NT2/D1 (cell line): Measurements from ENCODE around the gene LINGO1.

ENCODE experiments used
- DNase-seq: peaks from one replicate; pipeline ENCODE4 v3.0.0-alpha.2; 2011; ENCODE audit warnings: low read depth, low spot score
- H3K27me3 ChIP-seq: 2 replicates; pipeline ENCODE4 v1.6.0; 2011; ENCODE audit warnings: mild to moderate bottlenecking; ENCODE audit not compliant: insufficient read length, insufficient read depth
- H3K36me3 ChIP-seq: 2 replicates; pipeline ENCODE4 v1.6.1; 2011; ENCODE audit warnings: mild to moderate bottlenecking, low read length, mixed read lengths; ENCODE audit not compliant: insufficient read depth, insufficient read length
- H3K4me1 ChIP-seq: 2 replicates; pipeline ENCODE4 v1.5.1; 2011; ENCODE audit not compliant: insufficient read depth, insufficient read length
- H3K4me3 ChIP-seq: 2 replicates; pipeline ENCODE4 v1.5.1; 2011; ENCODE audit warnings: low read depth; ENCODE audit not compliant: insufficient read length
- H3K9ac ChIP-seq: 2 replicates; pipeline ENCODE4 v1.6.0; 2011; ENCODE audit warnings: low read depth; ENCODE audit not compliant: insufficient read length
- H3K9me3 ChIP-seq: 2 replicates; pipeline ENCODE4 v1.5.1; 2011; ENCODE audit warnings: mild to moderate bottlenecking, low read length; ENCODE audit not compliant: insufficient read depth
- SUZ12 ChIP-seq: IDR thresholded peaks from 2 replicates; pipeline ENCODE4 v1.6.1; 2011; ENCODE audit not compliant: insufficient read length, insufficient read depth; ENCODE audit errors: extremely low read depth
- YY1 ChIP-seq: IDR thresholded peaks from 2 replicates; pipeline ENCODE4 v1.6.1; 2011; ENCODE audit not compliant: insufficient read length, insufficient read depth
- ZNF274 ChIP-seq: IDR thresholded peaks from 2 replicates; pipeline ENCODE4 v1.6.1; 2011; ENCODE audit warnings: mild to moderate bottlenecking, low read depth, low read length

Gene LINGO1

DNA sequence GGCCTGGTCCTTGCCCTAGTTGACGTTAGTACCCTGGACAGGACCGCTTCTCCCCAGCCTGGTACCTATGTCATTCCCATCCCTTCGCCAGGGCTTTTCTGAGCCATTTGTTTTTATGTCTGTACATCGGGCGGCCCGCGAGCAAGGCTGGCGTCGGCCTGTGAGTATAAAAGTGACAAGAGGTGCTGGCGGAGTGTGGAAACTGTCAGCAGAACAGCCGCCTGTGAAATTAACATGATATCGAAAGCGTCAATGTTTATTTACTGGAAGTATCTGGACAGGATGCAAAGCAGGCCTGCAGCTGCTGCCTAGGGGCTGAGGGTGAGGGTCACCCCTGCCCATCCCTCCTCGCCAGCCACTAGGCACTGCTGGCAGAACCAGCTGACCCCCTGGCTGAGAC is 33.4 kb downstream of the LINGO1 start:
- H3K4me1 ChIP-seq = peaks cover 16% of the 10 kb centered on the region
- no peak for TF ChIP-seq ZNF274
- TF ChIP-seq YY1 = no peak
- TF ChIP-seq SUZ12 = no peak

DNA sequence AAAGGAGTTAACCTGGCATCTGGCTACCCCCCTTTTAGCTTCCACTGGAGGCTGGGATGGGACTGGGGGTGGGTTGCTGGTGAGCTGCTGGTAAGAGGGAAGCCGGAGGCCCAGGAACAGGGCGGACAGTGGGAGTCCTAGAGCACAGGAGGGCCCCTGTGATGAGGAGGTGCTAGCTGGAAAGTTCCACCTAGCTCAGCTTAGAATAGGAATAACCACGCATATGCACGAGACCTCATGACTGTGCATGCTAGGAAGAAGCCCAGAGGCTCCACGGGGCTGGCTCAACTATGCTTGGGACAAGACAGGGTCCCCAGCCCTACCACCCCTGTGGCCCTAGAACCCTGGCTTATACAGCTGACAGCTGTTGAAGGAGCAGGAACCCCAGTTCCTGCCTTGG is 34.1 kb downstream of the LINGO1 start:
- Histone ChIP-seq H3K4me1 (peaks cover 16% of the 10 kb centered on the region), H3K9ac (no peak overlapping the region), H3K4me3 (no peak overlapping the region), H3K36me3 (no peaks in the 10 kb centered on the region), H3K27me3 (no peaks in the 10 kb centered on the region), H3K9me3 (no peaks in the 10 kb centered on the region)
- no peak for TF ChIP-seq ZNF274
- TF ChIP-seq SUZ12 = no peak
- TF ChIP-seq YY1 = no peak
- DNase-seq = no peak

More for the DNA sequence above, 33.4 kb downstream of the LINGO1 start:
- no peak for DNase-seq
- Histone ChIP-seq H3K27me3 (no peaks in the 10 kb centered on the region), H3K9ac (no peak overlapping the region), H3K36me3 (no peaks in the 10 kb centered on the region), H3K4me3 (no peak overlapping the region), H3K9me3 (no peaks in the 10 kb centered on the region)

DNA sequence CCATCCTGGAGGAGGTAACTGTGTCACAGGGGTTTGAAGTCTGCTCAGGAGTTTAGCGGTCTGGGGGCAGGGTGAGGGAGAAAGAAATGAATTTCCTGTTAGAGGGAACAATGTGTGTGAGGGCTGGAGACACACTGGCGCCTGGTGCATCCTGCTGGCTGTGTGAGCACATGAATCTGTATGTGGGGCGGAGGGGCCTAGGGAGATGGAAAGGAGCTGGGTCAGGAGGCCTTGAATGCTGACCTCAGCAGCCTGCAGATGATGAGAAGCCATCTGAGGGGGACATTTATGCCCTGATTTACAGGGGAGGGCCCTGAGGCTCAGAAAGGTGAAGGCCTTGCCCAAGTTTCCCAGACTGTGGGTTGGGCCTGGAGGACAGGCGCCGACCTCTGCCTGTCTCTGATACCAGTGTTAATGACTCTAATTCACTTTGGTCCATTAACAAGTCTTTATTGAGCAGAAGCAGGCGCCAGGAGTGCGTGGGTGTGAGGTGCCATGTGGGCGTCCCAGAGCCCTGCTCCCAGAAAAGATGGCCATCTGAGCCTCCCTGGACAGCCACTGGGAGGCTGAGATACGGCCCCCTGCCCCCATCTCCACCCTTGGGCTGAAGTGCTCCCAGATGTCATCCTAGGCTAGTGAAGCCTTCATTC is 34.8 kb downstream of the LINGO1 start:
- no peak overlapping the region for H3K9ac ChIP-seq
- H3K4me1 ChIP-seq = peaks cover 16% of the 10 kb centered on the region
- no peaks in the 10 kb centered on the region for H3K9me3 ChIP-seq
- no peaks in the 10 kb centered on the region for H3K27me3 ChIP-seq
- DNase-seq = no peak
- no peak for TF ChIP-seq ZNF274
- TF ChIP-seq SUZ12 = no peak
- no peak for TF ChIP-seq YY1
- no peaks in the 10 kb centered on the region for H3K36me3 ChIP-seq
- H3K4me3 ChIP-seq = no peak overlapping the region

DNA sequence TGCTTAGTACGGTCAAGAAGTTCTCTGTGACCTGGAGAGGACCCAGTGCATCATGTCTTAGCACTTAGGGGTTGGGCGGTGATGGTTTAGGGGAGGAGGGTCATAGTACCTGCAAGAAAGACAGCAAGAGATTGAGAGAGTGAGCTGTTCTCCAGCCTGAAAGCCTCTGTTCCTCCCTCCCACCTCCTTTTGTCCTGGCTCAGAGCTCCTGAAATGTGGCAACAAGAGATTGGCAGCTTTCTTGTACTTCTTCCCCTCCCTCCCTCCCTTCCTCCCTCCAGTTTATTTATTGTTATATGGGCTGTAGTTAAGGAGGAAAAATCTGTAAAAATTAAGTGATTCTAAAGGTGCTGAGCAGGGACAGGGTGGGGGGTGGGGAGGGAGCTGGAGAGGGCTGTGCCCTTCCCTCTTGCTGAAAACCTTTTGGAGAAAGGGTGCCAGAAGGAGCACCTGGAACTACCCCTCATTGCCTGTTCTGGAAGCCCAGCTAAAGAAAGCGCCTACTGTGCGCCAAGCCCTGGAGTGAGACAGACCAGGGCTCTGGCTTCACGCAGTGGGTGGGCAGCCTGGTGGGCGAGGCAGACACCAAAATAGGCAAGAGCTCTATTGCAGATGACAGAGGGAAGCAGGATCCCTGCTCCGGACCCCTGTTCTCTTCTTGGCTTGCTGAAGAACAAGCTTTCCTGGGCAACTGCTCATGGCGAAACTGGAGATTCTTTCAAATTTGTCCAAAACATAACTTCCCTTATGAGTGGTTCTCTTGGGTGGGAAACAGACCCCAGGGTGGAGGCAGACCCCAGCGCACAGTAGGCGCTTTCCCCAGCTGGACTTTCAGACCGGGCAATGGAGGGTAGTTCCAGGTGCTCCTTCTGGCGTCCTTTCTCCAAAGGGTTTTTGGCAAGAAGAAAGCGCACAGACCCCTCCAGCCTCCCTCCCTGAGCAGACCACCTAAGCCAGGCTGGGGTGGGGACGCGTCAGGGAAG is 35.6 kb downstream of the LINGO1 start:
- TF ChIP-seq SUZ12 = no peak
- TF ChIP-seq ZNF274 = no peak
- TF ChIP-seq YY1 = no peak
- peaks cover 16% of the 10 kb centered on the region for H3K4me1 ChIP-seq

DNA sequence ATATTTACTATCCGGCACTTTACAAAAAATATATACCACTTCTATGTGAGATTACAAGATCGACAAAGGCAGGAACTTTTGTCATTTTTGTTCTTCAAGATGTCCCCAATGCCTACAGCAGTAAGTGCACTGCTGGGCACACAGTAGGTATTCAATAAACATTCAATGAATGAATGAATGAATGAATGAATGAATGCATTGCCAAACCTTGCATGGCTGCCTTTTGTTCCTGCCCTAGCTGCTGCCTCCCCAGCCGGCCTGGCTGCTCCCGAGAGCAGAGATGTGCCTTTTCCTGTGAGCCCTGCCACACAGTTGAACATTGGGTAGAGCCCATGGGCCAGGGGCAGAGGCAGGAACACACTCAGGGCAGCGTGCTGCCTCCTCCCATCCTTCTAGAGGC is 37.5 kb downstream of the LINGO1 start:
- no peak overlapping the region for H3K4me3 ChIP-seq
- H3K9me3 ChIP-seq = no peaks in the 10 kb centered on the region
- no peaks in the 10 kb centered on the region for H3K36me3 ChIP-seq
- no peak overlapping the region for H3K9ac ChIP-seq
- no peaks in the 10 kb centered on the region for H3K27me3 ChIP-seq
- peaks cover 16% of the 10 kb centered on the region for H3K4me1 ChIP-seq
- no peak for DNase-seq
- TF ChIP-seq ZNF274 (no peak), SUZ12 (no peak), YY1 (no peak)

More for the DNA sequence above, 35.6 kb downstream of the LINGO1 start:
- Histone ChIP-seq H3K9me3 (no peaks in the 10 kb centered on the region), H3K4me3 (no peak overlapping the region), H3K9ac (no peak overlapping the region), H3K27me3 (no peaks in the 10 kb centered on the region), H3K36me3 (no peaks in the 10 kb centered on the region)
- no peak for DNase-seq

DNA sequence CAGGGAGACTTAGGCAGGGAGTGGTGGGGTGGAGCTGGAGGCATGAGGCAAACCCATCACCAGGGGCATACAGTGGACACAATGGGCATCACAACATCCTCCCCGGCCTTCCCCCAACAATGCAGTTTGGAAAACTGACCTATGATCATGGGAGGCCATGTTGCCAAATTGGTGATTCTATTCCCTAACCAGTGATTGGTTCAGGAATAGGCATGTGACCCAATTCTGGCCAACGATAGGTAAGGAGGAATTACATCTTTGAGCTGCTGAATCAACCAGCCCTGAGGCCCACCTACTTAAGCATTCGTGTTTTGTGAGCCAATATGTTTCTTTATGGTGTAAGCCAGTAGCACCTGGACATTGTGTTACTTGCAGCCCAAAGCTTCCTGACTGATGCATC is 40.0 kb downstream of the LINGO1 start:
- TF ChIP-seq SUZ12 (no peak), YY1 (no peak), ZNF274 (no peak)
- H3K9me3 ChIP-seq = no peaks in the 10 kb centered on the region
- H3K4me1 ChIP-seq = peaks cover 8% of the 10 kb centered on the region
- H3K4me3 ChIP-seq = no peak overlapping the region
- no peak overlapping the region for H3K9ac ChIP-seq
- H3K27me3 ChIP-seq = no peaks in the 10 kb centered on the region
- no peak for DNase-seq
- H3K36me3 ChIP-seq = no peaks in the 10 kb centered on the region

DNA sequence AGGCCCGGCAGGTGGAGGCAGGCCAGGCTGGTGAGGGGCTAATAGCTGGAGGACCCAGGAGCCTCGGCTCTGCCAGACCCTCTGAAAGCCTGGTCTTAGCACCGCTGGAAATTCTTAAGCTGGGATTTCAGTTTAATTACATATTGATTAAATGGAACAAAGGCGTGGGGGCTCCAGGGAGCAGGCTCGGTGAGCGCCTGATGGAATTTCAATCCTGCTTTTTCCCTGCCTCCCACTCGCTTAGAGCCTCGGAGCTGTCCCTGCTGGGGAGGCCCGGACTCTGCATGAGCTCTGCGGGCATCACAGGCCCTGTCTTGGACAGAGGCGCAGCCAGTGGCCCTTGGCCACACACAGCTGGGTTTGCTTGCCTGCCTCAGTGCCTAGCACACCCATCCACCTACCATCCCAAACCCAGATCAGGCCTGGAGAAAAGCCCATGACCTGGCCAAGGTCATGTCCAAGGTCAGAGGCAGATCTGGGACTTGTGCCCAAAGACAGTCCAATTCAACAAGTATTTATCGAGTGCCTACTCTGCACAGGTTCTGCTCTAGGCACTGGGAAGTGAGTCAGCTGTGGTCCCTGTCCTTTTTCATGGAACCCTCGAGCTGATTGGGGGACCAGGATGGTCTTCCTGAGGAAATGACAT is 40.6 kb downstream of the LINGO1 start:
- no peaks in the 10 kb centered on the region for H3K27me3 ChIP-seq
- no peak overlapping the region for H3K9ac ChIP-seq
- TF ChIP-seq YY1 (no peak), ZNF274 (no peak), SUZ12 (no peak)
- H3K4me1 ChIP-seq = peaks cover 8% of the 10 kb centered on the region
- DNase-seq = no peak
- no peaks in the 10 kb centered on the region for H3K9me3 ChIP-seq
- no peak overlapping the region for H3K4me3 ChIP-seq
- H3K36me3 ChIP-seq = no peaks in the 10 kb centered on the region
